ENCODE measurements around the gene PRKCQ.
A peak's percentile ranks its signal among the peaks of the same experiment; 100 is the strongest.

Gene PRKCQ

DNA sequence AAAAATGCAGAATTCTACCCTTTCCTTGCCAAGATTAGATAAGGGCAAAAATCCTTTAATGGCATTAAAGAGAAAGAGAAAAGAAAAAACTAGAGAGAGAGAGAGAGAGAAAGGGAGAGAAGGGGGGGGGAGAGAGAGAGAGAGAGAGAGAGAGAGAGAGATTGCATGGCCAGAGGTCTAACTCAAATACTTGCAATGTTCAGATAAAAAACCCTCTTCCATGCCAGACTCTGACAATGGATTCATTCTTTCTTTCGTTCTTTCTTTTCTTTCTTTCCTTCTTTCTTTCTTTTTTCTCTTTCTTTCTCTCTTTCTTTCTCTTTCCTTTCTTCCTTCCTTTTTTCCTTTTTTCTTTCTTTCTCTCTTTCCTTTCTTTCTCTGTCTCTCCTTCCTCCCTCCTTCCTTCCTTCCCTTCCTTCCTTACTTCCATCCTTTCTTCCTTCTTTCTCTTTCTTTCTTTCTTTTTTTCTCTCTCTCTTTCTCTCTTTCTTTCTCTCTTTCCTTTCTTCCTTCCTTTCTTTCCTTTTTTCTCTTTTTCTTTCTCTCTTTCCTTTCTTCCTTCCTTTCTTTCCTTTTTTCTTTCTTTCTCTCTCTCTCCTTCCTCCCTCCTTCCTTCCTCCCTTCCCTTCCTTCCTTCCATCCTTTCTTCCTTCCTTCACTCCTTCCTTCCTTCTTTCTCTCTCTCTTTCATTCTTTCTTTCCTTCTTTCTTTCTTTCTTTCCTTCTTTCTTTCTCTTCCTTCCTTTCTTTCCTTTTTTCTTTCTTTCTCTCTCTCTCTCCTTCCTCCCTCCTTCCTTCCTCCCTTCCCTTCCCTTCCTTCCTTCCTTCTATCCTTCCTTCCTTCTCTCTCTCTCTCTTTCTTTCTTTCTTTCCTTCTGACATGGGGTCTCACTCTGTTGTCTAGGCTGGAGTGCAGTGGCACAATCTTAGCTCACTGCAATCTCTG, 175.7 kb downstream of the PRKCQ start:
- DNase-seq, result no peak

DNA sequence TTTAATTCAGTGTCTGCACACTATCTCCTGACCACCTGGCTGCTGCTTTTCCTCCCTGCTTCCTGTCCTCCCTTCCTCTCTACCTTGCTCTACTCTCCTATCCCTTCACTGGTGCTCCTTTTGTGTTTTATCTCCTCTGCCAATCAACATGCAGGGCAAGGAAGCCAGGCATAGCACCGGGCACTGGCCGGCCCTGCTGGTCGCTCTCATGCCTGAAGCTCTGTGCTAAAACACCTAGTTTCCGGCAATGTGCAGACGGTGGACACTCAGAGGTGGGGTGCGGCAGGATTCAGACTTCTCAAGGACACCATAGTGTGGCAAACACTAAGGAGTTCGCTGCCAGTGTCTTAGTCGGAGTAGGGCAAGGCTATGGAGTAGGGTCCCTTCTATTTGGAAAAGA, 177.1 kb downstream of the PRKCQ start:
- no peak for DNase-seq

DNA sequence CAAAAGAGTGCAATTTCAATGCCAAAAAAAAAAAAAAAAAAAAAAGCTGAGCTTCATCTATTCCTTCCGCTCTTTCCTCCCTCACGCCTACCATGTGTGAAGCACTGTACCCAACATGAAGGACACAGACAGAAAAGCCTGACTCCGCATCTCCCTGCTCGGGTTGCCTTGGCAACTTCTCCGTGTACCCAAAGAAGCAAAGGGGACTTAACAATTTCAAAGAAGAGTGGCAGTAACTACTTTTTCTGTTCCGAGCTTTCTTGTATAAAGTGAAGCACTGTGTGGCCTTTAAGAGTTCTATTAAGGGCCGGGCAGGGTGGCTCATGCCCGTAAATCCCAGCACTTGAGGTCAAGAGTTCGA, 177.7 kb downstream of the PRKCQ start:
- DNase-seq, result no peak

- DNase-seq, result peak; percentile 86 to 94 (median 91)
Observed at GRCh38 chr10:6401558-6402348, 178.3 kb downstream of the PRKCQ start.

DNA sequence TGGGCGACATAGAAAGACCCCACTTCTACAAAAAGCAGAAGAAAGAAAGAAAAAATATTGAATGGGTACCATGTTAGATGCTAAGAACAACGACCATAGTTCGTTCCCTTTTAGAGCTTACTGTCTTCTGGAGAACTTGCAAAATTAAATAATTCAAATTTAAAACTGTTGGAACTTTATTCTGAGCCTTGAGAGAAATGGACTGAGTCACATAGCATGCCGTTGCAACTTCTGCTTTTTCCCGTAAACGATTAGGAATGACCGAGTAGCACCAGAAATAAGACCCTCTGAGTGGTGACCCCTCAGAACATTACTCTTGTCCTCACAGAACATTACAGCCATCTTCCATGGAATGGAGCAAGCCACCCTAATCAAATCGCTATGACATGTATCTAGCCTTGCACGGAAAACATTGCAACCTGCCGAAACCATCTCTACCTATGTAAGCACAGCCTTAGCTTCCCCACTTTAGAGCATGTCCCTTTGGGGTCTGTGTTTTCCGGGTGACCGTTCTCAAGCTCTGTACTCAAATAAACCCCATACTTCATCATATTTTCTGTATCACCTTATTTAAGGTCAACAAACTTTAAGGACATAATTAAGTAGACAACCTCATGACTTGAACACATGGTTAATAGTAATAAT, 179.1 kb downstream of the PRKCQ start:
- DNase-seq, result peak; percentile 46 to 73 (median 58)

DNA sequence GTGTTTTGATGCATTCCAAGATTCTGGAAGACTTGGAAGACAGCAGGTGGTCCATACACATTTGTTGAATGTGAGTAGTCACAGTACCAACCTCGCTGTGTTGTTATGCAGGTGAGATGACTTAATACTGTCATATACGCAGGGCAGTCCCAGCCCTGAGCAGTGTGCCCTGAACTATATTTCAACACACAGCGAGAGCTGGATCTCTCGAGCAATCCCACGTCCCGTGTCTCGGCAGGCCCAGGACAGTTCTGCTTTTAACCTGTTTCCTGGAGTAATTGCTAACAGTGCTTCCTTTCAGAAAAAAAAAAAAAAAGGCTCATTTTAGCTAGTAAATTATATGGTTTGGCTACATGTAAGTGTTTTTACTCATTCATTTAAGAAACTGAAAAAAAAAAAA, 179.7 kb downstream of the PRKCQ start:
- peak; percentile 79 to 90 (median 89) for DNase-seq

- DNase-seq, result no peak
Observed at GRCh38 chr10:6399879-6400278, 180.2 kb downstream of the PRKCQ start.

DNA sequence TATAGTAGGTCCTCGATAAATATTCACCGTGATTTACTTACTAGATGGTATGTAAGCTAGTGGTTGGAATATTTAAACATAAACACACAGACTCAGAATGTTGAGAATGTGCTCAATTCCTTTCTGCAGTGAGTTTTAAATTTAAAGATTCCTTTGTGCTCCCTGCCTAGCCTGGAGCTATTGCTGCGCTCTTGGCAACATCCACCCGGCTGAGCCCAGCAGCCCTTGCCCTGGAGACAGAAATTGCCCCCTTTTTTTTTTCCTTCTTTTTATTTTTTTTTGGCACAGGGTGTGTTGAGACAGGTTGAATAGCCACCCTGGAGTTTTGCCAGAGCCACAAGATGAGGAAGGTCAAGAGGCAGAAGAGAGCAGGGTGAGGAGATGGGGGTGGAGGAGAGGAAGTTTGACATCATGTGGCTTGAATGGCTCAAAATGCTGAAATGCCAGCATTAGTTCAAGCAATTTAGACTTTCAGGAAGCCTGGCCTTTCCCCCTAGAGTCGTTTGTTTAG, 180.8 kb downstream of the PRKCQ start:
- peak; percentile 82 to 94 (median 92) for DNase-seq

DNA sequence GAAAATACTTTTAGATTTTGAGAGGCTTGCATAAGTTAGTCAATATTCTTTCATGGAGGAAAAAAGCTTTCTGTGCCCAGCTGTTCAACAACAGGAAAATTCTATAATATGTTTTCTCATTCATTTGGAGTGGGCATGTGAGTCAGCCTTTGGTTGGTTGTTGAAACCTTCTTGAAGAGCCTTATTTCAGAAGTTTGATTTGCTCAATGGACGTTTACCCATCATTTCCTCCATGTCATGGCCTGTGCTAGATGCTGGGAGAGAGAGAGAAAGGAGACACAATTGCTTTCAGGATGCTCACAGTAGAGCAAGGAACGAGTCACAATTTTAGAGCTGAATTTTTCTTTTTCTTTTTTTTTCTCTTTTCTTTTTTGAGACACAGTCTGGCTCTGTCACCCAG, 181.7 kb downstream of the PRKCQ start:
- DNase-seq, result peak; percentile 49 to 77 (median 58)

- DNase-seq, result peak; percentile 62 to 93 (median 80)
Observed at GRCh38 chr10:6396652-6397051, 183.4 kb downstream of the PRKCQ start.

DNA sequence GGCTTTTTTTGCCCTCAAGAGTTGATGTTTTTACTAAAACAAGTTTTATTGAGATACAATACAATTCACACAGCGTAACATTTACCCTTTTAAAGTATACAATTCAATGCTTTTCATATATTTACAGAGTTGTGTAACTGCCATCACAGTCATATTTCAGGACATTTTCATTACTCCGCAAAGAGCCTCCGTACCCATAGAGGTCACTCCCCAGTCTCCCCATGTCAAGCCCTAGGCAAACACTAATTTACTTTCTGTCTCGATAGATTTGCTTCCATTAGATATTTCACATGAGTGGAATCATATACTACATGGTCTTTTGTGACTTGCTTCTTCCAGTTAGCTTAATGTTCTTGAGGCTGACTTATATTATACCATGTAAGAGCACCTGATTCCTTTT, 183.8 kb downstream of the PRKCQ start:
- DNase-seq, result no peak

GRCh38 chr10:6395606-6396005, 184.5 kb downstream of the PRKCQ start:
- peak in 3 of 4 experiments; percentile 42 to 54 (median 49) for DNase-seq

- DNase-seq, result no peak
Observed at GRCh38 chr10:6394084-6394483, 186.0 kb downstream of the PRKCQ start.

GRCh38 chr10:6393168-6393567, 186.9 kb downstream of the PRKCQ start:
- no peak for DNase-seq

DNA sequence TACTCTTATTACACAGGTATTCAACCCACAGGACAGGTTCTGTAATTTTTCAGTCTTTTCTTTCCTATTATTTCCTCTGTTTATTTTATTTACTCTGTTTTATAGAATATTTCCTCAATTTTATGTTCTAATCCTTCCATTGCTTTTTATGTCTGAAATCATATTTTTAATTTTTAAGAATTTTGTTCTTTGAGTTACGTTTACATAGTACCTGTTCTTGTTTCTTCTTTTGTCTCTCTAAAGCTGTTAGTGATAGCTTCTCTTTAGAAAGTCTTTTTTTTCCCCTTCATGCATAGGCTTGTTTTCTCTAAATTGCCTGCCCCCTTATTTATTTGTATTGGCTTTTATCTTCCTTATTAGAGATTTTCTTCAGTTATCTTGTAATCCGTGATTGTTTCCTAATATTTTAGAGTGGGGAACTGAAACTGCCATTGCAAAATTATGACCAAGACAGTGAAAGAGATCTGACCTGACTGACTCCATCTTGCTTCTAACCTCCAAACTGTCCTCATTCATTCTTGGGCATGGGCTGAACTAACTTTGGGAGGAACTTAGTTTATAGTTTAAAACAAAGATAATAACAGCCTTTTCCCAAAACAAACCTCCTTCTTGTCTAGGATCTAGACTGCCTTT, 189.7 kb downstream of the PRKCQ start:
- peak in 2 of 4 experiments; percentile 47 to 54 for DNase-seq

DNA sequence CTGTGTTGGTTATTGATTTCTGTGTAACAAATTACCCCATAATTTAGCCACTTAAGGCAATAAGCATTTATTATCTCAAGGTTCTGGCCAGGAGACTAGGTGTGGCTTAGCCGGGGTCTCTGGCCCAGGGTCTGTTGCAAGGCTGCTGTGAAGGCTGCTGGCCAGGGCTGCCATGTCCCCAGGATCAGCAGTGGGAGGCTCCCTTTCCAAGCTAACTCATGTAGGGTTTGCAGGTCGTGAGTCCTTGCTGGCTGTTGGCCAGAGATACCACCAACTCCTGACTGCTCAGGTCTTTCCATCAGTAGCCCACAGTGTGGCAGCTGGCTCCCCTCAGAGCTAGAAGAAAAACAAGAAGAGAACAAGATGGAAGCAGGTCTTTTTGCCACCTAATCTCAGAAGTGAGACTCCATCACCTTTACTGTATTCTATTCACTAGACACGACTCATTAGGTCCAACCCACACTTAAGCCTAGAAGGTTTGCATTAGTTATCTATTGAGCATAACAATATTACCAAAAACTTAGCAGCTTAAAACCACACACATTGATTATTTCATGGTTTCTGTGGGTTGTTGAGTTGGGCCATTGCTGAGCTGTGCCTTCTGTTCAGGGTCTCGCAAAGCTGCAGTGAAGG, 191.7 kb downstream of the PRKCQ start:
- DNase-seq, result no peak

DNA sequence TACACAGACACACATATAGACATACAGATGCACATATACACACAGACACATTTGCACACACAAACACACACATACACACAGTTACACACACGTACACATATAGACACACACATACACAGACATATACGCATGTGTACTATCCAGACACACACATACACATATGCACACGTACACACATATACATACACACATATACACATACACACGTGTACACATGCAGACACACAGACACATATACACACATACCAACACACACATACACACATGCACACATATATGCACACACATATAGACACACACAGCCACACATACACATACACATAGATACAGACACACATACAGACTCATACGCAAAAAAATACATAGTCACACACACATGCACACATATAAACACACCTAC, 193.1 kb downstream of the PRKCQ start:
- no peak for DNase-seq

GRCh38 chr10:6386346-6386745, 193.7 kb downstream of the PRKCQ start:
- DNase-seq, result peak; percentile 83 to 92 (median 89)

- DNase-seq, result peak; percentile 58 to 78 (median 68)
Observed at GRCh38 chr10:6385665-6386064, 194.4 kb downstream of the PRKCQ start.

- DNase-seq, result no peak
Observed at GRCh38 chr10:6384847-6385246, 195.2 kb downstream of the PRKCQ start.

GRCh38 chr10:6384031-6384430, 196.0 kb downstream of the PRKCQ start:
- no peak for DNase-seq
